ENCODE measurements around the gene UBE2R2.
A peak's percentile ranks its signal among the peaks of the same experiment; 100 is the strongest.

UBE2R2 gene

DNA sequence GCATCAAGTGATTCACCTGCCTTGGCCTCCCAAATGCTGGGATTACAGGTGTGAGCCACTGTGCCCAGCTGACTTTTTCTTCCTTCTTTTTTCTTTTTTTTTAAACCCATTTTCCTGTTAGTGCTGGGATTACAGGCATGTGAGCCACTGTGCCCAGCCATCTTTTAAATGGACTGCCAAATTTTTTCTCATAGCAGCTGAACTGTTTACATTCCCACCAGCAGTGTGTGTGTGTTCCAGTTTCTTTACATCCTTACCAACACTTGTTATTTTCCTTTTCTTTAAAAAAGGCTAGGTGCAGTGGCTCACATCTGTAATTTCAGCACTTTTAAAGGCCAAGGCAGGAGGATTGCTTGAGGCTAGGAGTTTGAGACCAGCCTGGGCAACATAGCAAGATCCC lies 76.9 kb downstream of the UBE2R2 start:
- H3K27ac ChIP-seq: no peak overlapping the region
- TF ChIP-seq, protein P1, sequence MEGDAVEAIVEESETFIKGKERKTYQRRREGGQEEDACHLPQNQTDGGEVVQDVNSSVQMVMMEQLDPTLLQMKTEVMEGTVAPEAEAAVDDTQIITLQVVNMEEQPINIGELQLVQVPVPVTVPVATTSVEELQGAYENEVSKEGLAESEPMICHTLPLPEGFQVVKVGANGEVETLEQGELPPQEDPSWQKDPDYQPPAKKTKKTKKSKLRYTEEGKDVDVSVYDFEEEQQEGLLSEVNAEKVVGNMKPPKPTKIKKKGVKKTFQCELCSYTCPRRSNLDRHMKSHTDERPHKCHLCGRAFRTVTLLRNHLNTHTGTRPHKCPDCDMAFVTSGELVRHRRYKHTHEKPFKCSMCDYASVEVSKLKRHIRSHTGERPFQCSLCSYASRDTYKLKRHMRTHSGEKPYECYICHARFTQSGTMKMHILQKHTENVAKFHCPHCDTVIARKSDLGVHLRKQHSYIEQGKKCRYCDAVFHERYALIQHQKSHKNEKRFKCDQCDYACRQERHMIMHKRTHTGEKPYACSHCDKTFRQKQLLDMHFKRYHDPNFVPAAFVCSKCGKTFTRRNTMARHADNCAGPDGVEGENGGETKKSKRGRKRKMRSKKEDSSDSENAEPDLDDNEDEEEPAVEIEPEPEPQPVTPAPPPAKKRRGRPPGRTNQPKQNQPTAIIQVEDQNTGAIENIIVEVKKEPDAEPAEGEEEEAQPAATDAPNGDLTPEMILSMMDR (IDR thresholded peaks at IDR 0.05): no peak
- no peak for TF ChIP-seq ZFX (IDR thresholded peaks at IDR 0.05; ENCODE audit: borderline replicate concordance)

DNA sequence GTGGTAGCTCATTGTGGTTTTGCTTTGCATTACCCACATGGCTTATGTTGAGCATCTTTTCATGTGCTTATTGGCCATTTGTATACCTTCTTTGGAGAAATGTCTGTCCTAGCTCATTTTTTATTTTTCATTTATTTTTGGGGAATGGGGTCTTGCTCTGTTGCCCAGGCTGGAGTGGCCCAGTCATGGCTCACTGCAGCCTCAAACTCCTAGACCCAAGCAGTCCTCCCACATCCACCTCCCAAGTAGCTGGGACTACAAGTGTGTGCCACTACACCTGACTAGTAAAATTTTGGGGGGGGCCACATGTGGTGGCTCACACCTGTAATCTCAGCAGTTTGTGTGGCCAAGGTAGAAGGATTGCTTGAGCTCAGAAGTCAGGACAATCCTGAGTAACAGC lies 77.4 kb downstream of the UBE2R2 start:
- H3K27ac ChIP-seq: no peak overlapping the region
- no peak for TF ChIP-seq ZFX (IDR thresholded peaks at IDR 0.05; ENCODE audit: borderline replicate concordance)
- TF ChIP-seq, protein P1 (IDR thresholded peaks at IDR 0.05): no peak

DNA sequence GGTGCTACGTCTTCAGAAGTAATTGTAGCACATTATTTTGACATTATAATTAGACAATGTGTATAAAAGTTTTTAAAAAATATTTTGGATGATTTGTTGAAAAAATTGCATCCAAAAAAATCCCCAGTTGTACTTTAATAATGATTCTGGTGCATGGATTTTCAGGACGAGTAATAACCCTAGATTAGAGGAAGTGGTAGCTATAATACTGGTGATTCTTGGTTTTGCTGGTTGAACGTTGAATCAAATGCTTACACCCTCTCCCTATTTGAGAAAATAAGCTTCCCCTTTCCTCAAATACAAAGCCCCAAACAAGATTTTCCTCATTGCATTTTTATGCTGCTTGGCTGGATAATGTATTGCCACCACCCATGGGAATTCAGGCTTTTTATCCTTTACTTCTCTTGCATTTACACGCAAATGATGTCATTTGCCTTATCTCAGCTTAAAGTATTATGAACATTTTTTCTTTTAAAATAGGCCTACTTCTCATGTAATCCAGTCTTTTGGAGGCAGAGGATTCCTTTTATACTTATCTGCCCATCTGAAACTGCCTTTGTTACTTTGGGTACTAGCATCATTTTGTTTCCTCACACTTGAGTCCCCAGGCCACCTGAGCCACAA lies 86.3 kb downstream of the UBE2R2 start:
- H3K27ac ChIP-seq: no peak overlapping the region
- TF ChIP-seq, protein P1 (IDR thresholded peaks at IDR 0.05): no peak
- no peak for TF ChIP-seq ZFX (IDR thresholded peaks at IDR 0.05; ENCODE audit: borderline replicate concordance)

DNA sequence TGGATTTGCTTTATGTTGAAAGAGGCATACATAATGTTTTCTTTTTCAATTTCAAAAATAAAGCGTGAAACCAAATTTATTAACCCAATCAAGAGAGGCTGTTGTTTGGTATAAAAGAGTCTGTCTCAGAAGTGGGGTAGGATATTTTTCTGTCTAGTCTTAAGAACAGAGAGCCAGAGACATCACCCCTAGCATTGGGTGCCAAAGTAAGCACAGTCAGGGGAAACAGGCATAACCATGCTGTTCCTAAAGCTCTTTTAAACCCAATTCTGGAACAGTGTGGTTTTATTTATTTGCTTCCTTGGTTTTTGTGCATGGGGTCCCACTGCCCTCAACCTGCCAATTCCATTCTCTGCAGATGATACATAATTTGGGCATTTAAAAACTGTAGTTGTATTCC lies 88.2 kb downstream of the UBE2R2 start:
- 0 out of 2 replicates have a peak overlapping the region, but pooled peaks have one; percentile 10 for H3K27ac ChIP-seq
- TF ChIP-seq ZFX (IDR thresholded peaks at IDR 0.05; ENCODE audit: borderline replicate concordance): no peak
- TF ChIP-seq, protein P1 (IDR thresholded peaks at IDR 0.05): no peak

DNA sequence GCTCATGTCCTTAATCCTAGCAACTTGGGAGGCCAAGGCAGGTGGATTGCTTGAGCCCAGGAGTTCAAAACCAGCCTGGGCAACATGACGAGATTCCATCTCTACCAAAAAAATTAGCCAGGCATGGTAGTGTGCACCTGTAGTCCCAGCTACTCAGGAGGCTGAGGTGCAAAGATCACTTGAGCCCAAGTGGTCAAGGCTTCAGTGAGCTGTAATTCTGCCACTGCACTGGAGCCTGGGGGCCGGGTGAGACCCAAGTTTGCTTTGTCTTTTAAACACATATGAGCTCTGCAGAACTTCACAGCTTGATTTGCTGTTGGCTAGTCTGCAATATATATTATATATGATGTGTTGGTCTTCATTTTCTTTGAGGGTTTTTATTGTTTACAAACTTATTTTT lies 89.8 kb downstream of the UBE2R2 start:
- TF ChIP-seq, protein P1 (IDR thresholded peaks at IDR 0.05): no peak
- no peak for TF ChIP-seq ZFX (IDR thresholded peaks at IDR 0.05; ENCODE audit: borderline replicate concordance)
- peak overlapping the region; percentile 8; the same call in 1 of the 2 replicates for H3K27ac ChIP-seq

DNA sequence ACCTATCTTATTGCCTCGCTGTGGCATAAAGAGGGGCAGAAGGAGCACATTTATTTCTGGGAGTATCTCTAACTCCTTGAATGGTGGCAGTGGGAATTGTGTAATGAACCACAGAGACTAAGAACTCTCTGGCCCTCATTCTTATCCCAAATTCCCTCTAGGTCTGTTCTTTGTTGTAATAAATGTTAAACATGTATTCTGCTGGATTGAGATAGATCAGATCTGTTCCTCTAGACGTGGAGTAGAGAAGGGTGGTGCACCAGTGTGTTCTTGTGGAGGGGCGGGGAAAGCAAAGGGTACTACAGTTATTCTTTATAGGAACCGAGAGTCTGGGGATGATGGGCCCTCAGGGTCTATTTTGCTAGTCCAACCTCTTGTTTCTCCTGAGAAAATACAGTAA lies 90.4 kb downstream of the UBE2R2 start:
- TF ChIP-seq, protein P1 (IDR thresholded peaks at IDR 0.05): no peak
- TF ChIP-seq ZFX (IDR thresholded peaks at IDR 0.05; ENCODE audit: borderline replicate concordance): no peak
- peak overlapping the region; percentile 8; the same call in 1 of the 2 replicates for H3K27ac ChIP-seq

DNA sequence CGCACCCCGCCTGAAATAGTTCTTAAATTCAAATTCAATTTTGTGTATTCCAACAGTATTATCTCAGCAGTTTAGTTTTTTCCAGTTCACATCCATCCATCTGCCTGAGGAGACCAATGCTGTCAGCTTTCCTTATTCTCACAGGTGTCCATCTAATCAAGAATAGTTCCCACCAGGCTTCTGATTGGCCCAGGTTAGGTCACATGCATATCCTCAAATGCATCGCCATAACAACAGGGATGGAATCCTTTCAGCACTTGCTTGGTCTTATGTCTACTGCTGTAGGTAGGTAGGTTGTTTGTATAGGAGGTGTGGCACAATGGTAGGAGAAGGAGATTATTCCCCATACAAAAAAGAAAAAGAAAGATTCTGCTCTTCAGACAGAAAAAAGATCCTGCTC lies 91.2 kb downstream of the UBE2R2 start:
- H3K27ac ChIP-seq: peak overlapping the region; percentile 8; the same call in 1 of the 2 replicates
- TF ChIP-seq, protein P1 (IDR thresholded peaks at IDR 0.05): no peak
- TF ChIP-seq ZFX (IDR thresholded peaks at IDR 0.05; ENCODE audit: borderline replicate concordance): no peak

Measured in 22Rv1 (cell line).